Stimulated activated CD8-positive, alpha-beta memory T cell treated with anti-CD3 and anti-CD28 coated beads, Interleukin-15, amount 100 ng/mL, for 48 hours (primary cell): ENCODE data around the gene AKNA.

ENCODE experiments used
- DNase-seq, 2 donors: peaks; one replicate each; pipeline ENCODE4 v3.0.0-alpha.2; 2020; ENCODE audit warnings: low read depth in 2 of 2

The AKNA gene

GRCh38 chr9:114387680-114388356 lies at the start of gene AKNA:
Gene AKNA, minus strand, starts transcription at chr9:114387982. Its CDS starts 6,649 bp downstream, at chr9:114381333.
- DNase-seq: peak; percentile 74 to 78

- no peak for DNase-seq
Observed at GRCh38 chr9:114437401-114437893, 49.7 kb upstream of the AKNA start.

- DNase-seq: no peak
Observed at GRCh38 chr9:114434878-114435311, 47.1 kb upstream of the AKNA start.

GRCh38 chr9:114433720-114434255 lies 46.0 kb upstream of the AKNA start:
- DNase-seq: no peak

- no peak for DNase-seq
Observed at GRCh38 chr9:114433086-114433485, 45.3 kb upstream of the AKNA start.

- DNase-seq: no peak
Observed at GRCh38 chr9:114432323-114433067, 44.7 kb upstream of the AKNA start.

GRCh38 chr9:114431770-114432169 lies 44.0 kb upstream of the AKNA start:
- DNase-seq: no peak

- DNase-seq: no peak
Observed at GRCh38 chr9:114431003-114431402, 43.2 kb upstream of the AKNA start.

- DNase-seq: no peak
Observed at GRCh38 chr9:114430457-114430856, 42.7 kb upstream of the AKNA start.

- no peak for DNase-seq
Observed at GRCh38 chr9:114429488-114429887, 41.7 kb upstream of the AKNA start.

GRCh38 chr9:114428466-114428865 lies 40.7 kb upstream of the AKNA start:
- DNase-seq: no peak

- DNase-seq: no peak
Observed at GRCh38 chr9:114427644-114428043, 39.9 kb upstream of the AKNA start.

- DNase-seq: no peak
Observed at GRCh38 chr9:114426046-114426948, 38.5 kb upstream of the AKNA start.

- no peak for DNase-seq
Observed at GRCh38 chr9:114425126-114425525, 37.3 kb upstream of the AKNA start.

GRCh38 chr9:114424126-114424525 lies 36.3 kb upstream of the AKNA start:
- no peak for DNase-seq

- no peak for DNase-seq
Observed at GRCh38 chr9:114423181-114423580, 35.4 kb upstream of the AKNA start.

GRCh38 chr9:114421147-114421546 lies 33.4 kb upstream of the AKNA start:
- DNase-seq: no peak

- DNase-seq: no peak
Observed at GRCh38 chr9:114419796-114420195, 32.0 kb upstream of the AKNA start.

GRCh38 chr9:114418053-114418452 lies 30.3 kb upstream of the AKNA start:
- no peak for DNase-seq

GRCh38 chr9:114417511-114417910 lies 29.7 kb upstream of the AKNA start:
- DNase-seq: no peak

- no peak for DNase-seq
Observed at GRCh38 chr9:114416906-114417305, 29.1 kb upstream of the AKNA start.

- DNase-seq: no peak
Observed at GRCh38 chr9:114416290-114416689, 28.5 kb upstream of the AKNA start.
